ENCODE measurements around the gene FBXW9.

Gene FBXW9

GRCh38 chr19:12689581-12690216, 6.7 kb downstream of the FBXW9 start:
- Histone ChIP-seq H3K4me3 (ENCODE audit: severe bottlenecking) (no peak overlapping the region), H3K27me3 (ENCODE audit: insufficient read depth, poor library complexity, severe bottlenecking) (no peaks in the 10 kb centered on the region), H3K9me3 (ENCODE audit: severe bottlenecking) (no peaks in the 10 kb centered on the region), H3K4me1 (ENCODE audit: insufficient read depth, poor library complexity, severe bottlenecking) (no peaks in the 10 kb centered on the region), H3K27ac (ENCODE audit: poor library complexity, severe bottlenecking) (no peak overlapping the region), H3K36me3 (ENCODE audit: low read depth) (peaks cover 5% of the 10 kb centered on the region; the same call in 1 of the 2 replicates)
- DNase-seq (ENCODE audit: low spot score) (no peak), ATAC-seq (ENCODE audit: low read depth) (no peak)
- TF ChIP-seq CTCF (IDR thresholded peaks at IDR 0.05; ENCODE audit: poor library complexity, severe bottlenecking): no peak

- Histone ChIP-seq H3K27me3 (ENCODE audit: insufficient read depth, poor library complexity, severe bottlenecking) (no peaks in the 10 kb centered on the region), H3K9me3 (ENCODE audit: severe bottlenecking) (no peaks in the 10 kb centered on the region), H3K27ac (ENCODE audit: poor library complexity, severe bottlenecking) (no peak overlapping the region), H3K4me1 (ENCODE audit: insufficient read depth, poor library complexity, severe bottlenecking) (no peaks in the 10 kb centered on the region), H3K36me3 (ENCODE audit: low read depth) (peaks cover 5% of the 10 kb centered on the region; the same call in 1 of the 2 replicates), H3K4me3 (ENCODE audit: severe bottlenecking) (no peak overlapping the region)
- no peak for ATAC-seq (ENCODE audit: low read depth)
- no peak for DNase-seq (ENCODE audit: low spot score)
- no peak for TF ChIP-seq CTCF (IDR thresholded peaks at IDR 0.05; ENCODE audit: poor library complexity, severe bottlenecking)
Observed at GRCh38 chr19:12689012-12689411, 7.4 kb downstream of the FBXW9 start.

GRCh38 chr19:12687496-12688196, 8.8 kb downstream of the FBXW9 start, which contains the start of gene GNG14:
Gene GNG14 (plus strand): TSS chr19:12687998. CDS start chr19:12688049, 51 bp downstream.
- DNase-seq (ENCODE audit: low spot score) (no peak), ATAC-seq (ENCODE audit: low read depth) (no peak; the same call in 2 of the 3 replicates)
- Histone ChIP-seq H3K27ac (ENCODE audit: poor library complexity, severe bottlenecking) (no peak within 1 kb of the TSS), H3K9me3 (ENCODE audit: severe bottlenecking) (no peaks in the 10 kb centered on the region), H3K4me3 (ENCODE audit: severe bottlenecking) (no peak within 1 kb of the TSS), H3K27me3 (ENCODE audit: insufficient read depth, poor library complexity, severe bottlenecking) (no peaks in the 10 kb centered on the region), H3K4me1 (ENCODE audit: insufficient read depth, poor library complexity, severe bottlenecking) (no peaks in the 10 kb centered on the region), H3K36me3 (ENCODE audit: low read depth) (peaks cover 5% of the 10 kb centered on the region; the same call in 1 of the 2 replicates)
- no peak for TF ChIP-seq CTCF (IDR thresholded peaks at IDR 0.05; ENCODE audit: poor library complexity, severe bottlenecking)

- no peak for TF ChIP-seq CTCF (IDR thresholded peaks at IDR 0.05; ENCODE audit: poor library complexity, severe bottlenecking)
- no peaks in the 10 kb centered on the region for H3K27me3 ChIP-seq (ENCODE audit: insufficient read depth, poor library complexity, severe bottlenecking)
- H3K27ac ChIP-seq (ENCODE audit: poor library complexity, severe bottlenecking): no peak overlapping the region
- ATAC-seq (ENCODE audit: low read depth) (no peak), DNase-seq (ENCODE audit: low spot score) (no peak)
- H3K9me3 ChIP-seq (ENCODE audit: severe bottlenecking): no peaks in the 10 kb centered on the region
- H3K36me3 ChIP-seq (ENCODE audit: low read depth): peaks cover 5% of the 10 kb centered on the region; the same call in 1 of the 2 replicates
- no peaks in the 10 kb centered on the region for H3K4me1 ChIP-seq (ENCODE audit: insufficient read depth, poor library complexity, severe bottlenecking)
- H3K4me3 ChIP-seq (ENCODE audit: severe bottlenecking): no peak overlapping the region
Observed at GRCh38 chr19:12685831-12686230, 10.6 kb downstream of the FBXW9 start.
